WTC11 (cell line): ENCODE measurements around the gene PPEF1.

Source experiments
- CTCF ChIP-seq: fragments of 200-600 bp; IDR thresholded peaks from 2 replicates; pipeline ENCODE4 v1.8.0; 2022; ENCODE audit warnings: antibody characterized with exemption
- E2F5 ChIP-seq: sonication (generic); formaldehyde crosslinking; IDR thresholded peaks from 2 replicates; pipeline ENCODE4 v1.8.1; 2022; ENCODE audit warnings: mild to moderate bottlenecking, moderate library complexity, missing genetic modification reagents
- FOXP4 ChIP-seq: sonication (generic); formaldehyde crosslinking; IDR thresholded peaks from 2 replicates; pipeline ENCODE4 v1.8.0; 2022; ENCODE audit warnings: mild to moderate bottlenecking, missing genetic modification reagents
- IRF1 ChIP-seq: sonication (generic); formaldehyde crosslinking; IDR thresholded peaks from 2 replicates; pipeline ENCODE4 v1.8.0; 2023; ENCODE audit warnings: missing genetic modification reagents
- IRF2 ChIP-seq: sonication (generic); formaldehyde crosslinking; IDR thresholded peaks from 2 replicates; pipeline ENCODE4 v1.8.0; 2022; ENCODE audit warnings: low read depth, missing genetic modification reagents, borderline replicate concordance
- JUN ChIP-seq: sonication (generic); formaldehyde crosslinking; IDR thresholded peaks from 2 replicates; pipeline ENCODE4 v1.8.0; 2023; ENCODE audit warnings: mild to moderate bottlenecking, missing genetic modification reagents
- KAT7 ChIP-seq: sonication (generic); formaldehyde crosslinking; IDR thresholded peaks from 2 replicates; pipeline ENCODE4 v1.8.1; 2023; ENCODE audit warnings: missing genetic modification reagents, mild to moderate bottlenecking, borderline replicate concordance
- NFE2L1 ChIP-seq: sonication (generic); formaldehyde crosslinking; IDR thresholded peaks from 2 replicates; pipeline ENCODE4 v1.8.1; 2023; ENCODE audit warnings: missing genetic modification reagents
- NFYB ChIP-seq: sonication (generic); formaldehyde crosslinking; conservative IDR thresholded peaks from 2 replicates; pipeline ENCODE4 v1.8.0; 2022; ENCODE audit warnings: low read depth, missing genetic modification reagents
- TCF7 ChIP-seq: sonication (generic); formaldehyde crosslinking; IDR thresholded peaks from 2 replicates; pipeline ENCODE4 v1.8.0; 2022; ENCODE audit warnings: mild to moderate bottlenecking, low read depth, missing genetic modification reagents, moderate library complexity
- TEAD1 ChIP-seq: sonication (generic); formaldehyde crosslinking; IDR thresholded peaks from 2 replicates; pipeline ENCODE4 v1.8.0; 2022; ENCODE audit warnings: mild to moderate bottlenecking, missing genetic modification reagents
- USF2 ChIP-seq: sonication (generic); formaldehyde crosslinking; IDR thresholded peaks from 2 replicates; pipeline ENCODE4 v1.8.1; 2023; ENCODE audit warnings: mild to moderate bottlenecking, missing genetic modification reagents, moderate library complexity
- ZNF232 ChIP-seq: sonication (generic); formaldehyde crosslinking; IDR thresholded peaks from 2 replicates; pipeline ENCODE4 v1.8.0; 2022; ENCODE audit warnings: mild to moderate bottlenecking, missing genetic modification reagents

GRCh38 chrX:18666614-18667013 lies 40.8 kb upstream of the PPEF1 start:
- no peak for TF ChIP-seq CTCF
- no peak for TF ChIP-seq TCF7 (CRISPR knock-in tag)
- TF ChIP-seq E2F5, result no peak
- no peak for TF ChIP-seq ZNF232 (CRISPR knock-in tag)
- TF ChIP-seq USF2, result no peak
- TF ChIP-seq IRF2 (CRISPR knock-in tag), result no peak
- no peak for TF ChIP-seq NFYB (CRISPR knock-in tag)
- TF ChIP-seq IRF1, result no peak
- TF ChIP-seq JUN (CRISPR knock-in tag), result no peak
- TF ChIP-seq KAT7, result no peak
- TF ChIP-seq FOXP4 (CRISPR knock-in tag), result no peak
- TF ChIP-seq NFE2L1 (CRISPR knock-in tag), result no peak
- no peak for TF ChIP-seq TEAD1 (CRISPR knock-in tag)
